ENCODE data around the gene HTR1E. TPM values are rescaled to one million over a fixed set of nuclear protein-coding genes. Genes with fewer than 3 reads are reported as not detected.
A peak's percentile ranks its signal among the peaks of the same experiment; 100 is the strongest.
"Not testable (repeated sequence)": the region's sequence is repeated elsewhere in the genome, so short reads cannot be mapped to it uniquely, and the experiment has no call there.

HTR1E gene
- polyA plus RNA-seq (2011; rRNA removed) (not detected in 2 replicates), polyA minus RNA-seq (2011; rRNA and poly(A)+ RNA removed) (not detected in 2 replicates)

- POLR2A ChIA-PET: no interaction called here
- TF ChIP-seq CTCF (IDR thresholded peaks at IDR 0.05; ENCODE audit: insufficient read depth, low read depth, low read length): peak; percentile 51; the same call in 1 of the 2 replicates
- Histone ChIP-seq H3K36me3 (ENCODE audit: control insufficient read depth, insufficient read depth, low read length) (no peaks in the 10 kb centered on the region), H3K27me3 (ENCODE audit: control insufficient read depth, insufficient read depth, low read length) (peaks cover 3% of the 10 kb centered on the region; the same call in 1 of the 2 replicates), H3K4me3 (ENCODE audit: low read depth, low read length) (no peak within 1 kb of the TSS)
- CTCF ChIA-PET: interaction anchor here (0.9 to 1.0 kb wide), 2 partner anchors 18 to 1697 kb away, joined by 3 read pairs; no protein-coding TSS in a partner anchor
- no peak for DNase-seq (ENCODE audit: low read depth)
These were observed at the start of gene HTR1E for GRCh38 chr6:86937219-86938079. TSS of gene HTR1E (plus strand) at chr6:86937528. CDS start at chr6:87015335, 77,807 bp downstream.

- POLR2A ChIA-PET: no interaction called here
- CTCF ChIA-PET: no interaction called here
- no peak for TF ChIP-seq CTCF (IDR thresholded peaks at IDR 0.05; ENCODE audit: insufficient read depth, low read depth, low read length)
- DNase-seq (ENCODE audit: low read depth): no peak
- Histone ChIP-seq H3K36me3 (ENCODE audit: control insufficient read depth, insufficient read depth, low read length) (no peaks in the 10 kb centered on the region), H3K4me3 (ENCODE audit: low read depth, low read length) (no peak overlapping the region), H3K27me3 (ENCODE audit: control insufficient read depth, insufficient read depth, low read length) (no peaks in the 10 kb centered on the region)
These were observed 49.0 kb upstream of the HTR1E start for GRCh38 chr6:86888301-86888700.

GRCh38 chr6:86897265-86897664 lies 40.1 kb upstream of the HTR1E start:
- POLR2A ChIA-PET; DNase-seq (ENCODE audit: low read depth); CTCF ChIA-PET; H3K4me3 ChIP-seq (ENCODE audit: low read depth, low read length); H3K36me3 ChIP-seq (ENCODE audit: control insufficient read depth, insufficient read depth, low read length); H3K27me3 ChIP-seq (ENCODE audit: control insufficient read depth, insufficient read depth, low read length): not testable (repeated sequence)

GRCh38 chr6:86913795-86914194 lies 23.5 kb upstream of the HTR1E start:
- TF ChIP-seq CTCF (IDR thresholded peaks at IDR 0.05; ENCODE audit: insufficient read depth, low read depth, low read length): no peak
- Histone ChIP-seq H3K36me3 (ENCODE audit: control insufficient read depth, insufficient read depth, low read length) (no peaks in the 10 kb centered on the region), H3K4me3 (ENCODE audit: low read depth, low read length) (no peak overlapping the region), H3K27me3 (ENCODE audit: control insufficient read depth, insufficient read depth, low read length) (no peaks in the 10 kb centered on the region)
- ChIA-PET POLR2A (no interaction called here), CTCF (no interaction called here)
- no peak for DNase-seq (ENCODE audit: low read depth)

GRCh38 chr6:86916393-86916792 lies 20.9 kb upstream of the HTR1E start:
- Histone ChIP-seq H3K36me3 (ENCODE audit: control insufficient read depth, insufficient read depth, low read length) (no peaks in the 10 kb centered on the region), H3K4me3 (ENCODE audit: low read depth, low read length) (no peak overlapping the region), H3K27me3 (ENCODE audit: control insufficient read depth, insufficient read depth, low read length) (no peaks in the 10 kb centered on the region)
- ChIA-PET CTCF (no interaction called here), POLR2A (no interaction called here)
- no peak for TF ChIP-seq CTCF (IDR thresholded peaks at IDR 0.05; ENCODE audit: insufficient read depth, low read depth, low read length)
- DNase-seq (ENCODE audit: low read depth): no peak

GRCh38 chr6:86927138-86927537 lies 10.2 kb upstream of the HTR1E start:
- H3K27me3 ChIP-seq (ENCODE audit: control insufficient read depth, insufficient read depth, low read length); H3K36me3 ChIP-seq (ENCODE audit: control insufficient read depth, insufficient read depth, low read length); DNase-seq (ENCODE audit: low read depth); H3K4me3 ChIP-seq (ENCODE audit: low read depth, low read length); POLR2A ChIA-PET; CTCF ChIA-PET: not testable (repeated sequence)

- H3K36me3 ChIP-seq (ENCODE audit: control insufficient read depth, insufficient read depth, low read length); H3K27me3 ChIP-seq (ENCODE audit: control insufficient read depth, insufficient read depth, low read length); DNase-seq (ENCODE audit: low read depth); POLR2A ChIA-PET; H3K4me3 ChIP-seq (ENCODE audit: low read depth, low read length); CTCF ChIA-PET: not testable (repeated sequence)
These were observed 9.5 kb upstream of the HTR1E start for GRCh38 chr6:86927859-86928258.
